Right renal cortex interstitium (tissue), 3 donors: ENCODE measurements around the gene ELAPOR2. TPM values are rescaled to one million over a fixed set of nuclear protein-coding genes. Genes with fewer than 3 reads are reported as not detected.
"Not testable (repeated sequence)": the region's sequence is repeated elsewhere in the genome, so short reads cannot be mapped to it uniquely, and the experiment has no call there.

Experiments used
- DNase-seq, 3 donors: peaks; one replicate each; pipeline ENCODE4 v3.0.0-alpha.2; 2013; ENCODE audit warnings: low read depth in 3 of 3, low spot score in 2 of 3
- polyA plus RNA-seq, 3 donors: library from polyadenylated mRNA; unstranded; fragments of 120-200 nt; gene quantifications; one replicate each; pipeline ENCODE4 v1.2.1, GENCODE V29; 2013; ENCODE audit not compliant: insufficient read length in 3 of 3

Gene ELAPOR2
- 10 to 100 TPM in 1 of 3 donors, 1 to 10 TPM in 2; 5.9 to 12.2 (median 7.7) TPM for polyA plus RNA-seq

- DNase-seq, result peak; percentile 48 to 65 (median 52)
Measured at GRCh38 chr7:87059525-87060287, at the start of gene ELAPOR2. Gene ELAPOR2 (minus strand): TSS chr7:87059654. CDS start chr7:87059513, 141 bp downstream.

DNA sequence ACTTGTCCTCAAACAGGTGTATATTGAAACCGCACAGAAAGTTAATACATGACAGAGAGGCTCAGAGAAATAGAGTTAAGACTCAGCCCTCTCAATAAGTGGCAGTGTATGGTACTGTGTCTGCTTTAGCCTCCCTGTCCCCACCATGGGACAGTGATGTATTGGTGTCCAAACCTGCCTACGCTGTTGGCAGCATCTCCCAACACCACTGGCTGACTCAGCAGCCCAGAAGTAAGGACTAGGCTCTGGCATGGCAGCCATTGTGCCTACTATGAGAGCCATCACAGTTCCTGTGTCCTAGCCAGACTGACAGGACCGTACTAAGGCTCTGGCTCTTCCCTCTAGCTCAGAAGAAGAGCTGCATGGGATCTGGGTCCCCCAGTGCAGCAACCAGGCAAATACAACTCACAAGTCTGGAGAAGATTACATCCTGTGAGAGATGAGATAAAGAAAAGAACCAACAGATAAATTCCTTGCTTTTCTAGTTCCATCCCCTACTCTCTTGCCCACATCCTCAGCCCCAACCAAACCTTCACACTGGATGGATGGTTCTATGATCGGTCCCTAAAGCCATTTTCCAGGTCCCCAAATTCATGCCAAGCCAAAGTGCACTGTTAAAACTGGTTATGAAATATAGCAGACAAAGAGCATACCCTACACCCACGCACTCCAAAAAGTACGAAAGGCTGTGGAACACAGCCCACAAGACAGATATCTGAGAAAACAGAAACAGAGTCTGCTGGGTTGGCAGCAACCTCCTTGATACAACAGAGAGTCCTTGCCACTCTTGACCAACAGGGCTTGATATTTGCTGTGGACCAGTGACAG lies 48.7 kb upstream of the ELAPOR2 start:
- DNase-seq, result no peak

DNA sequence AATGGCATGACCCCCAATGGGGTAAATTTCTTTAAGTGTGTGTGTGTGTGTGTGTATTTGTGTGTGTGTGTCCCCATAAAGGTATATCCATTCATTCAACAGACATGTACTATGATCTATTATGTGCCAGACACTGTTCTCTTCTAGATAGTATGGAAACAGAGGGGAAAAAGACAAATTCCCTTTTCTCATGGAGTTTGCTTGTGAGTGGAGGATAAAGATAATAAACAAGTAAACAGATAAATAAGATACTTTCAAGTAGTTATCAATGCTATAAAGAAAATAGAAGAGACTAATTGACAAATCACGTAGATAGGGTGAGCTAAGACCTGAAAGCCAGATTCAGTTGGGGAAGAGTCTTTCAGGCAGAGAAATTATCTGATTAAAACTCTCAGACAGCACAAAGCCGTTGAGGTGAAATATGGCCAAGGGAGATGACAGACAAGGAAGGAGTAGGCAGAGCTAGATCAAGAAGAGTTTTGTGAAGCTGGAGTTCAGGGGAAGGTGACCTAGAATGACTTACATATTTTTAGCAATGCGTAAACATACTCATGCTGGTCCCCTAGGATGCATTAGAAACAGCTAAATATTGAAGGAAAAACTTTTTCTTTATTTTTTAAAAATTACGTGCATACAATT lies 47.6 kb upstream of the ELAPOR2 start:
- DNase-seq, result no peak

DNA sequence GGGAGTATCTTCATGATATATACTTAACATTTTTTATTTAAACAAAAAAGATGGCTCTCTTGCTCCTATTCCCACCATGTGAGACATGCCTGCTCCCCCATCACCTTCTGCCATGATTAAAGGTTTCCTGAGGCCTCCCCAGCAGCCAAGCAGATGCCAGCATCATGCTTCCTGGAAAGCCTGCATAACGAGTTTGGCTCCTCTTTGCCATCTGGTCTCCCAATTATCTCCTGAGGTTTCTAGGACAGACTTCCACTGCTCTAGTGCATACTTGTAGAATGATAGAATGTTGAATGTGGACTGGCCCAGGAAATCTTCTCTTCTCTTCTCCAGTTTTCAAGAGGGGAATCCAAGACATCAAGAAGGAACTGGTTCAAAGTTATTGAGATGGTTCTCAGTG lies 45.9 kb upstream of the ELAPOR2 start:
- no peak for DNase-seq

- no peak for DNase-seq
Measured at GRCh38 chr7:87100326-87100725, 40.9 kb upstream of the ELAPOR2 start.

DNA sequence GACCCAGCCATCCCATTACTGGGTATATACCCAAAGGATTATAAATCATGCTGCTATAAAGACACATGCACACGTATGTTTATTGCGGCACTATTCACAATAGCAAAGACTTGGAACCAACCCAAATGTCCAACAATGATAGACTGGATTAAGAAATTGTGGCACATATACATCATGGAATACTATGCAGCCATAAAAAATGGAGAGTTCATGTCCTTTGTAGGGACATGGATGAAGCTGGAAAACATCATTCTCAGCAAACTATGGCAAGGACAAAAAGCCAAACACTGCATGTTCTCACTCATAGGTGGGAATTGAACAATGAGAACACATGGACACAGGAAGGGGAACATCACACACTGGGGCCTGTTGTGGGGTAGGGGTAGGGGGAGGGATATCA lies 37.9 kb upstream of the ELAPOR2 start:
- not testable (repeated sequence) for DNase-seq

DNA sequence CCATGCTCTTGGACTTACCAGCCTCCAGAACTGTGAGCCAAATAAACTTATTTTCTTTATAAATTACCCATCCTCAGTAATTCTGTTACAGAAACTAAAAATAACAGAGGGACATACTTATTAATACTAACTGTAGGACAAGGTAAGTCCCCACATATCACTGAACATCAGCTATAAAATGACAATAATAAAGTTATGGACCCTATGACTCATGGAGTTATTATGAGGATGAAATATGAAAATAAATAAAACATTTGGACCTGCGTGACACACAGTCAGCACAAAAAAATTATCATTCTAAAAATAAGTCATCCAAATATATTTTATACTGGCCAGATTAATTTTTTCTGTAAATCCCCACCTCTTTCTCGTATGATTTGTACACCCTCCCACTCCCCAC lies 34.9 kb upstream of the ELAPOR2 start:
- no peak for DNase-seq

- DNase-seq, result no peak
Measured at GRCh38 chr7:87092568-87093091, 33.2 kb upstream of the ELAPOR2 start.

DNA sequence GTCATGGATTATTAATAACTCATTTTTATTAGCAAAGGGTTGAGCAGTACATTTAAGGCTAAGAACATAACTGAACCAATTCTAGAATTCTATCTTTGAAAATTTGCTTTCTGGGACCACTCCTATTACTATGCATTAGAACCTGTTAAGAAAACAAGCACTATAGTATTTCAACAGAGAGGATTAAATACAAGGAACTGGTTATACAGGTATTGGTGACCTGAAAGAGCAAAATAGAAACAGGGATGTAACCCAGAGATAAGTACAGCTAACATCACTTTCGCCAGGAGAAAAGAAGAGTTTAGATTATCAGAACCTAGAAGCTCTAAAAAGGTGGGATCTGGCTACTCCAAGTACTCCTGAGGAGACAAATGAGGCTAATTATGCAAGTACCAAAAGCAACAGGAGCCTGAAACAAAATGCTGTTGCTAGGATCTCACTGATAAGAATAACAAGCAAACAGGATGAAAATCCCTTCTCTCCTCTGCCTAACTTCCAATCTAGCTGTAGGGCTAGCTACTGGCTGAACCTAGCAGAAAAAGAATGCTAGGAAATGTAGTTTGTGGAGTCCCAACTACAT lies 32.1 kb upstream of the ELAPOR2 start:
- no peak for DNase-seq

DNA sequence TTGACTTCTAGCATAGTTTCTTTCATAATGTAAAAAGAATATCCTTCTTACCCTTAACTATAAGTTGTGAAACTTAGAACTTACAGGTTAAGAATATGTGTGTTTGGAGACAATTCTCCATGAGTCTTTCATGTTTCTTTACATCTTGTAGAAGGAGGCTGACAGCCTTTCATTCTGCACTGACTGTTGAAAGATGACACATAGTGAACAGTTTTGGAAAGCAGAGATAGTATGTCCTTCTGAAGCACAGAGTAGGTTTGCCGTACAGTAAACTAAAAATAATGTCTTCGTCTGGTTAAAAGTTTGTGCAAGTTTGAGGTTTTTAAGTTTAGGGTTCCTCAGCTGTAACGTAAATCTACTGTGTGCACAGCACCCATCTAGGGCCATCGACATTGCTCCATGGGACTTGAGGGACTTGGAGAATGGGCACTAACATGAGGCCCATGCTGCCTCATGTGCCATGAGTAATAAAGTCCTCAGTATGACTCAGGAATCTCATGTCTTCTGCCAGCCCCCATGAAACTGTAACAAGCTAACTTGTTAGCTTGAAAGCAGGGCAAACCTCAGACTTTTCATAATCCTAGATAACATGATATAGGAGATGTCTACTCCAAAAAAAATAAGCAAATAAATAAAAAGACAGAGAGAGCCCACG lies 24.5 kb upstream of the ELAPOR2 start:
- DNase-seq, result no peak

GRCh38 chr7:87082675-87083074 lies 23.2 kb upstream of the ELAPOR2 start:
- no peak for DNase-seq

- DNase-seq, result no peak
Measured at GRCh38 chr7:87075671-87076404, 16.4 kb upstream of the ELAPOR2 start.

DNA sequence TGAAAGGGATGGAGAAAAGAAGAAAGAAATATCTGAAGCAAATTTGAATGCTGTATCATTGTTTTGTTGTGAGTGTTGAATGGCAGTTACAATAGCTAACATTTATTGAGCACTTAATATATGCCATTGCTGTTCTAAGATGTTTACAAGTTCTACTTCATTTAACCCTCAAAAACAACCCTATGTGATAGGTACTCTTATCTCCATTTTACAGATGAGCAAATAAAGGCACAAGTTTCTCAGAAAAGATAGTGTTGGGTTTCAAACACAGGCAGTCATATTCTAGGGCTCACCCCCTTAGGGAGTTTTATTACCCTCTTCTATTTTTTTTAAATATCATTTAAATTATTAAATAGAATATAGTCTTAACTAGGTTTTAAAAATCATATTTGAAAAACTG lies 8.3 kb upstream of the ELAPOR2 start:
- DNase-seq, result no peak

- no peak for DNase-seq
Measured at GRCh38 chr7:87060288-87060537, 759 bp upstream of the ELAPOR2 start.

DNA sequence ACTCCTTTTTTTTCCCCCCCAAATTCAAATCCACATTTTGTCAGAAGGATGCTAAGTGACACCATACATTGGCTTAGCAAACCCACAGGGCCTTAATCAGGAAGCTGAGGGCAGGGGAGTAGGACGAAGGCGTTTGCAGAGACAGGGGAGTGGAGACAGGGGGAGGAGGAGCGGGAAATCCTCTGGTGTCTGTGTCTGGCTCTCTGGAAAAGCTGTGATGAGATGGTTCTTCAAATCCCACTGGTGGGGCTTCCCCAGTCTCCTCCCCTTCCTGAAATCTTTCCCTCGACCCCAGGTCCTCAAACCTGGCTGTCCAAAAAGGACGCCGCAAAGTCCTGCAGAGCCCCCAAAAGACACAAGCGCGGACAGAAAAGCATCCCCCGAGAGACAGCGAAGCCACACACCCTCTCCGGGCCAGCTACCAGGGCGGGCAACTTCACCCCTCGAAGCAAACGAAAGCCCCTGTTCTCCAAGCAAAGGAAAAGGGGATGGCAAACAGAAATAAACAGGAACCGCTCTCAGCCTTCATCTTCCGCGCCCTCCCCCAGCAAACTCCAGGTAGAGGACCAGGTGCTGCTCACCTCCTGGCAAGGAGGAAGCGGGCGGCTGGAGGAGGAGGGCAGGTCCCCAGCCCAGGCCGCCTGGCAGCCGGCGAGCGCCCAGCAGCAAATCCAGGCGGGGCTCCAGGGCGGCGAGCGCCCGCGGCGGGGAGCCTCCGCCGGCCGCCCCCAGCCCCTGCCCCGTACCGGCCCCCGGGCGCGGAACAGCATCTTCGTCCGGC lies 520 bp downstream of the ELAPOR2 start:
- peak in 1 of 3 donors; percentile 2 for DNase-seq

GRCh38 chr7:87057210-87057609 lies 2.2 kb downstream of the ELAPOR2 start:
- no peak for DNase-seq

GRCh38 chr7:87056346-87056745 lies 3.1 kb downstream of the ELAPOR2 start:
- DNase-seq, result no peak

GRCh38 chr7:87048839-87049238 lies 10.6 kb downstream of the ELAPOR2 start:
- DNase-seq, result no peak

DNA sequence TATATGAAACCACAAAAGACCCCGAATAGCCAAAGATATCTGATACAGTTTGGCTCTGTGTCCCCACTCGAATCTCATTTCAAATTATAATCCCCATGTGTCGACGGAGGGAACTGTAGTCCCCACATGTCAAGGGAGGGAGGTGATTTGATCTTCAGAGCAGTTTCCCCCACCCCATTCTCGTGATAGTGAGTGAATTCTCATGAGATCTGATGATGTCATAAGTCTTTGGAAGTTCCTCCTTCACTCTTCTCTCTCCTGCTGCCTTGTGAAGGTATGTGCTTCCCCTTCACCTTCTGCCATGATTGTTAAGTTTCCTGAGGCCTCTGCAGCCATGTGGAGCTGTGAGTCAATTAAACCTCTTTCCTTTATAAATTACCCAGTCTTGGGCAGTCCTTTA lies 13.0 kb downstream of the ELAPOR2 start:
- DNase-seq, result no peak
